HFFc6 (cell line): Measurements from ENCODE around the gene SBNO2. TPM values are rescaled to one million over a fixed set of nuclear protein-coding genes. Genes with fewer than 3 reads are reported as not detected.
A peak's percentile ranks its signal among the peaks of the same experiment; 100 is the strongest.

Source experiments
- DNase-seq: peaks from one replicate; pipeline ENCODE4 v3.0.0-alpha.2; 2018
- H3K27ac Mint-ChIP-seq: 2 replicates; pipeline ENCODE4 v1.8.0; 2020; ENCODE audit warnings: mild to moderate bottlenecking, mixed read lengths
- H3K27me3 Mint-ChIP-seq: 2 replicates; pipeline ENCODE4 v1.8.0; 2021; ENCODE audit warnings: mild to moderate bottlenecking, moderate library complexity, mixed read lengths; ENCODE audit not compliant: insufficient read depth
- H3K36me3 Mint-ChIP-seq: 2 replicates; pipeline ENCODE4 v1.8.0; 2021; ENCODE audit warnings: low read depth, mixed read lengths
- H3K4me1 Mint-ChIP-seq: 2 replicates; pipeline ENCODE4 v1.8.0; 2020; ENCODE audit warnings: low read depth, mixed read lengths
- H3K4me3 Mint-ChIP-seq: 2 replicates; pipeline ENCODE4 v1.8.0; 2020; ENCODE audit warnings: mild to moderate bottlenecking, moderate library complexity, mixed read lengths
- H3K9me3 Mint-ChIP-seq: 2 replicates; pipeline ENCODE4 v1.8.0; 2020; ENCODE audit warnings: mild to moderate bottlenecking, mixed read lengths
- CTCF ChIP-seq: fragments of 200-600 bp; sonication (generic); IDR thresholded peaks from 2 replicates; pipeline ENCODE4 v1.5.0; 2021; ENCODE audit warnings: antibody characterized with exemption, mild to moderate bottlenecking
- total RNA-seq, 6 experiments: library from RNA; stranded (reverse); fragmentation: NEBNext Ultra II Directional; extraction: Animal tissue kit (Norgen Biotek cat#: 25700); gene quantifications; 2 replicates in 1 of 6; 3 replicates in 5 of 6; pipeline ENCODE4 v1.2.3, GENCODE V29; 2021

SBNO2 gene
- total RNA-seq, 6 experiments from 2014 or later: 33.7 to 49.8 (median 41.5) TPM

- DNase-seq: peak; percentile 42
- Mint-ChIP-seq H3K4me1 (peaks cover 11% of the 10 kb centered on the region), H3K27me3 (peaks cover 2% of the 10 kb centered on the region; the same call in 1 of the 2 replicates), H3K9me3 (no peaks in the 10 kb centered on the region), H3K4me3 (no peak overlapping the region), H3K36me3 (no peaks in the 10 kb centered on the region), H3K27ac (no peak overlapping the region)
- TF ChIP-seq CTCF: peak; percentile 80
These were observed 47.2 kb upstream of the SBNO2 start for GRCh38 chr19:1220976-1221903.

GRCh38 chr19:1220477-1220930, 46.4 kb upstream of the SBNO2 start:
- no peak; the same call in 1 of the 2 replicates for TF ChIP-seq CTCF
- Mint-ChIP-seq H3K27ac (no peak overlapping the region), H3K4me3 (no peak overlapping the region), H3K4me1 (peaks cover 18% of the 10 kb centered on the region), H3K9me3 (no peaks in the 10 kb centered on the region), H3K36me3 (no peaks in the 10 kb centered on the region), H3K27me3 (peaks cover 3% of the 10 kb centered on the region)
- DNase-seq: no peak

- no peak for TF ChIP-seq CTCF
- Mint-ChIP-seq H3K27me3 (peaks cover 5% of the 10 kb centered on the region), H3K36me3 (no peaks in the 10 kb centered on the region), H3K4me1 (peaks cover 21% of the 10 kb centered on the region), H3K9me3 (no peaks in the 10 kb centered on the region), H3K27ac (no peak overlapping the region), H3K4me3 (no peak overlapping the region)
- DNase-seq: no peak
These were observed 45.9 kb upstream of the SBNO2 start for GRCh38 chr19:1219786-1220476.

GRCh38 chr19:1218751-1219567, 44.9 kb upstream of the SBNO2 start:
- H3K9me3 Mint-ChIP-seq: no peaks in the 10 kb centered on the region
- no peak for DNase-seq
- H3K4me3 Mint-ChIP-seq: no peak overlapping the region
- no peaks in the 10 kb centered on the region for H3K36me3 Mint-ChIP-seq
- no peak overlapping the region for H3K27ac Mint-ChIP-seq
- H3K27me3 Mint-ChIP-seq: peaks cover 6% of the 10 kb centered on the region
- no peak for TF ChIP-seq CTCF
- H3K4me1 Mint-ChIP-seq: peaks cover 28% of the 10 kb centered on the region

GRCh38 chr19:1217366-1217765, 43.3 kb upstream of the SBNO2 start:
- Mint-ChIP-seq H3K27ac (peak overlapping the region; percentile 96), H3K9me3 (no peaks in the 10 kb centered on the region), H3K4me3 (no peak overlapping the region), H3K4me1 (peaks cover 38% of the 10 kb centered on the region), H3K36me3 (peaks cover 7% of the 10 kb centered on the region), H3K27me3 (peaks cover 11% of the 10 kb centered on the region)
- no peak for DNase-seq
- no peak for TF ChIP-seq CTCF
